D721Med (cell line): ENCODE data around the gene EIF5.

Source experiments
- DNase-seq: peaks from one replicate; pipeline ENCODE4 v3.0.0; 2011; ENCODE audit warnings: low spot score; ENCODE audit not compliant: insufficient read length
- FAIRE-seq: peaks from 2 replicates; lab custom pipeline; 2011; peaks lifted over from hg19 to GRCh38; lab: Jason Lieb, UNC
- CTCF ChIP-seq: IDR thresholded peaks from 2 replicates; pipeline ENCODE4 v1.5.1; 2012; ENCODE audit warnings: mild to moderate bottlenecking, control low read depth; ENCODE audit not compliant: insufficient read depth; ENCODE audit errors: missing control alignments

EIF5 gene

GRCh38 chr14:103391048-103391447, 57.0 kb downstream of the EIF5 start:
- peak; percentile 38 for DNase-seq
- FAIRE-seq, result no peak
- peak; percentile 41 for TF ChIP-seq CTCF

GRCh38 chr14:103392106-103392505, 58.1 kb downstream of the EIF5 start:
- DNase-seq (no peak), FAIRE-seq (no peak)

DNA sequence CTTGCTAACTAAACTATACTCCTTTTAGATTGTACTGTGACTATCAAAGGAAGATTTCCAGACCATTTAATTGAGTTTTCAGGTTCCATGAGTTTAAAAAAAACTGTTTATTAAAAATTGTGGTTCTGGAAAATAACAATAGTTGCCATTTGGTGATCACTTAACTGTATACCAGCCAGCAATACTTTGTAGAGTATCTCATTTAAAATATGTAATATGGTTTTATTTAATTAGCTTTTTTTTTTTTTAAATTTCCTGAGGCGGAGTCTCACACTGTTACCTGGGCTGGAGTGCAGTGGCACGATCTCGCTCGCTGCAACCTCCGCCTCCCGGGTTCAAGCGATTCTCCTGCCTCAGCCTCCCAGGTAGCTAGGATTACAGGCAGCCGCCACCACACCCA, 58.5 kb downstream of the EIF5 start:
- TF ChIP-seq CTCF, result no peak
- FAIRE-seq, result no peak
- no peak for DNase-seq

More at GRCh38 chr14:103392106-103392505, 58.1 kb downstream of the EIF5 start:
- TF ChIP-seq CTCF, result no peak

- TF ChIP-seq CTCF, result no peak
- no peak for DNase-seq
- no peak for FAIRE-seq
Observed at GRCh38 chr14:103393070-103393469, 59.0 kb downstream of the EIF5 start.

DNA sequence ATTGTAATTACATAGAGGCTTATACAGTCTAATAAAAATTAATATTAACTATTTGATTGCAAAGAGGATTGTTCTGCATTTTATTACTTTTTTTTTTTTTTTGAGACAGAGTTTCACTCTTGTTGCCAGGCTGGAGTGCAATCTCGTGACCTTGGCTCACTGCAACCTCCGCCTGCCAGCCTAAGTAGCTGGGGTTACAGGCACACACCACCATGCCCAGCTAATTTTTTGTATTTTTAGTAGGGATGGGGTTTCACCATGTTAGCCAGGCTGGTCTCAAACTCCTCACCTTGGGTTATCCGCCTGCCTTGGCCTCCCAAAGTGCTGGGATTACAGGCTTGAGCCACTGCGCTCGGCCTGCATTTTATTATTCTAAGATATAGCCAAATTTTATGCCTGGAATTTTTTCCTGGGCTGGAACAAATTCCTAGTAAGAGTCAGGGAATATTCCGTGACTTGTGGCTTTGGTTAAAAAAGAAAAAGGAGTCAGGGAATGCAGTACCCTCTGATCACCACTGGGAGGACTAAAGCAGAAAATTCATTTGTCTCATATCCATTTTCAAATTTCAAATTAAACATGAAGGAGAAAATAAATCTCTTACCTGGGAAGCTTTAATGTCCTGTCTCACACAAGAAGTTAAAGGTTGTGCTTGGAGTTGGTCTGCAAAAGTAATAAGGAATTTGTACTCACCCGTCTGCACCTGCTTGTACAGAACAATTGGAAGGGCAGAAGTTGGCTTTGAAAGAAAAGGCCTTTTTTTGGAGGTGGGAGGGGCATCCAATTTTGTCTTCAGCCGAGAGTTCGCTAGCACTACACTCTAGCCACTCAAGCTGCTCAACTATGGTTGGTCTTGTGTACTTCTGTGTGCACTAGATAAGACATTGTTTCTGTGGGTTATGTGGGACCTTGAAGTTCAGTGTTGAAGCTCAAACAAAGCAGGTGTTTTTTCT, 59.9 kb downstream of the EIF5 start:
- DNase-seq (no peak), FAIRE-seq (no peak)
- TF ChIP-seq CTCF, result peak; percentile 44
